ENCODE measurements around the gene NCKAP5.
A peak's percentile ranks its signal among the peaks of the same experiment; 100 is the strongest.

Gene NCKAP5

GRCh38 chr2:133177196-133177595 lies 391.1 kb downstream of the NCKAP5 start:
- no peak for DNase-seq

- no peak for DNase-seq
Measured at GRCh38 chr2:133175926-133176325, 392.3 kb downstream of the NCKAP5 start.

GRCh38 chr2:133173224-133173623 lies 395.0 kb downstream of the NCKAP5 start:
- DNase-seq = no peak

- peak; percentile 72 for DNase-seq
Measured at GRCh38 chr2:133171393-133172004, 396.8 kb downstream of the NCKAP5 start.

GRCh38 chr2:133169274-133169912 lies 398.9 kb downstream of the NCKAP5 start:
- DNase-seq = no peak

GRCh38 chr2:133167990-133168389 lies 400.3 kb downstream of the NCKAP5 start:
- DNase-seq = no peak

GRCh38 chr2:133167223-133167622 lies 401.0 kb downstream of the NCKAP5 start:
- no peak for DNase-seq

GRCh38 chr2:133166031-133166430 lies 402.2 kb downstream of the NCKAP5 start:
- no peak for DNase-seq

- DNase-seq = no peak
Measured at GRCh38 chr2:133163111-133163510, 405.2 kb downstream of the NCKAP5 start.

- no peak for DNase-seq
Measured at GRCh38 chr2:133158442-133158841, 409.8 kb downstream of the NCKAP5 start.

GRCh38 chr2:133158024-133158423 lies 410.2 kb downstream of the NCKAP5 start:
- no peak for DNase-seq

GRCh38 chr2:133157141-133157540 lies 411.1 kb downstream of the NCKAP5 start:
- no peak for DNase-seq

- no peak for DNase-seq
Measured at GRCh38 chr2:133152801-133153200, 415.5 kb downstream of the NCKAP5 start.

GRCh38 chr2:133148187-133148586 lies 420.1 kb downstream of the NCKAP5 start:
- no peak for DNase-seq

GRCh38 chr2:133146893-133147292 lies 421.4 kb downstream of the NCKAP5 start:
- no peak for DNase-seq

GRCh38 chr2:133143645-133144044 lies 424.6 kb downstream of the NCKAP5 start:
- DNase-seq = no peak

GRCh38 chr2:133142087-133142486 lies 426.2 kb downstream of the NCKAP5 start:
- DNase-seq = no peak

GRCh38 chr2:133140620-133141019 lies 427.6 kb downstream of the NCKAP5 start:
- DNase-seq = no peak

- no peak for DNase-seq
Measured at GRCh38 chr2:133139847-133140533, 428.3 kb downstream of the NCKAP5 start.

GRCh38 chr2:133138693-133139092 lies 429.6 kb downstream of the NCKAP5 start:
- DNase-seq = no peak

GRCh38 chr2:133135035-133135654 lies 433.1 kb downstream of the NCKAP5 start:
- DNase-seq = no peak

- DNase-seq = no peak
Measured at GRCh38 chr2:133130548-133131246, 437.6 kb downstream of the NCKAP5 start.

GRCh38 chr2:133124446-133124845 lies 443.8 kb downstream of the NCKAP5 start:
- DNase-seq = no peak

Measured in NCI-H1092 treated with DMSO at 0.1 percent for 48 hours (cell line).